Measurements from ENCODE around the gene NFAT5. TPM values are rescaled to one million over a fixed set of nuclear protein-coding genes. Genes with fewer than 3 reads are reported as not detected.
"Not testable (repeated sequence)": the region's sequence is repeated elsewhere in the genome, so short reads cannot be mapped to it uniquely, and the experiment has no call there.

The NFAT5 gene
- total RNA-seq, 2 donors from 2014 or later, result 38.1 to 38.9 TPM

GRCh38 chr16:69581297-69581696 is 15.5 kb downstream of the NFAT5 start:
- ATAC-seq (no peak), DNase-seq (no peak)
- TF ChIP-seq CTCF (IDR thresholded peaks at IDR 0.05) (no peak), POLR2A (IDR thresholded peaks at IDR 0.05) (no peak)
- Histone ChIP-seq H3K4me1 (no peaks in the 10 kb centered on the region), H3K27me3 (no peaks in the 10 kb centered on the region), H3K27ac (no peak overlapping the region), H3K4me3 (no peak overlapping the region), H3K9me3 (no peaks in the 10 kb centered on the region), H3K36me3 (replicated peaks in 1 of 2; ENCODE audit: insufficient read depth in 1 of 2, low read depth in 2 of 2) (no peaks in the 10 kb centered on the region)
- intact Hi-C loops (cut with DNase I), result no loop called here

GRCh38 chr16:69584493-69584892 is 18.7 kb downstream of the NFAT5 start:
- ATAC-seq; H3K36me3 ChIP-seq (replicated peaks in 1 of 2; ENCODE audit: insufficient read depth in 1 of 2, low read depth in 2 of 2); intact Hi-C loops (cut with DNase I); H3K9me3 ChIP-seq; H3K4me3 ChIP-seq; H3K4me1 ChIP-seq; H3K27me3 ChIP-seq; DNase-seq; H3K27ac ChIP-seq: not testable (repeated sequence)
- WGBS, 2 donors, result 91 to 100% methylated on average over 5 of the region's 5 CpGs

GRCh38 chr16:69589434-69590269 is 23.9 kb downstream of the NFAT5 start:
- 57 to 59% methylated on average over 7 of the region's 7 CpGs for WGBS, 2 donors
- H3K27me3 ChIP-seq, result no peaks in the 10 kb centered on the region
- ATAC-seq, result no peak
- H3K4me1 ChIP-seq, result peaks cover 9% of the 10 kb centered on the region
- TF ChIP-seq CTCF (IDR thresholded peaks at IDR 0.05) (no peak), POLR2A (IDR thresholded peaks at IDR 0.05) (no peak)
- no peaks in the 10 kb centered on the region for H3K9me3 ChIP-seq
- H3K36me3 ChIP-seq (replicated peaks in 1 of 2; ENCODE audit: insufficient read depth in 1 of 2, low read depth in 2 of 2), result no peaks in the 10 kb centered on the region
- intact Hi-C loops (cut with DNase I), result no loop called here
- H3K4me3 ChIP-seq, result no peak overlapping the region
- no peak for DNase-seq
- no peak overlapping the region for H3K27ac ChIP-seq

GRCh38 chr16:69590590-69590989 is 24.8 kb downstream of the NFAT5 start:
- TF ChIP-seq CTCF (IDR thresholded peaks at IDR 0.05) (no peak), POLR2A (IDR thresholded peaks at IDR 0.05) (no peak)
- WGBS, 2 donors, result 93 to 96% methylated on average over 3 of the region's 3 CpGs

GRCh38 chr16:69593751-69594255 is 28.0 kb downstream of the NFAT5 start:
- TF ChIP-seq POLR2A (IDR thresholded peaks at IDR 0.05) (no peak), CTCF (IDR thresholded peaks at IDR 0.05) (no peak)
- Histone ChIP-seq H3K4me1 (peaks cover 14% of the 10 kb centered on the region), H3K36me3 (replicated peaks in 1 of 2; ENCODE audit: insufficient read depth in 1 of 2, low read depth in 2 of 2) (no peaks in the 10 kb centered on the region), H3K27ac (no peak overlapping the region), H3K27me3 (no peaks in the 10 kb centered on the region), H3K4me3 (no peak overlapping the region), H3K9me3 (no peaks in the 10 kb centered on the region)
- DNase-seq, result no peak
- intact Hi-C loops (cut with DNase I), result no loop called here
- no peak for ATAC-seq
- 84 to 96% methylated on average over 4 of the region's 4 CpGs for WGBS, 2 donors

More at GRCh38 chr16:69590590-69590989, 24.8 kb downstream of the NFAT5 start:
- ATAC-seq (no peak), DNase-seq (no peak)
- no peaks in the 10 kb centered on the region for H3K36me3 ChIP-seq (replicated peaks in 1 of 2; ENCODE audit: insufficient read depth in 1 of 2, low read depth in 2 of 2)
- H3K9me3 ChIP-seq, result no peaks in the 10 kb centered on the region
- H3K4me1 ChIP-seq, result peaks cover 9% of the 10 kb centered on the region
- intact Hi-C loops (cut with DNase I), result no loop called here
- no peaks in the 10 kb centered on the region for H3K27me3 ChIP-seq
- H3K4me3 ChIP-seq, result no peak overlapping the region
- no peak overlapping the region for H3K27ac ChIP-seq
